GM19193 (cell line): ENCODE data around the gene GNB1.
A peak's percentile ranks its signal among the peaks of the same experiment; 100 is the strongest.

ENCODE experiments used
- POLR2A ChIP-seq: IDR thresholded peaks from 4 replicates; pipeline ENCODE4 v1.6.1; 2011; ENCODE audit not compliant: insufficient read depth, insufficient read length; ENCODE audit errors: extremely low read depth

GNB1 gene

GRCh38 chr1:1926346-1926811, 35.5 kb upstream of the GNB1 start:
- TF ChIP-seq POLR2A = no peak

- TF ChIP-seq POLR2A = no peak
Observed at GRCh38 chr1:1925437-1926345, 34.8 kb upstream of the GNB1 start.

GRCh38 chr1:1924849-1925248, 34.0 kb upstream of the GNB1 start:
- no peak for TF ChIP-seq POLR2A

GRCh38 chr1:1924386-1924785, 33.5 kb upstream of the GNB1 start:
- no peak for TF ChIP-seq POLR2A

- no peak for TF ChIP-seq POLR2A
Observed at GRCh38 chr1:1922956-1923833, 32.3 kb upstream of the GNB1 start.

- no peak for TF ChIP-seq POLR2A
Observed at GRCh38 chr1:1922702-1922955, 31.7 kb upstream of the GNB1 start.

- TF ChIP-seq POLR2A = no peak
Observed at GRCh38 chr1:1921901-1922701, 31.2 kb upstream of the GNB1 start.

GRCh38 chr1:1921459-1921862, 30.6 kb upstream of the GNB1 start:
- TF ChIP-seq POLR2A = no peak

- no peak for TF ChIP-seq POLR2A
Observed at GRCh38 chr1:1920608-1921458, 29.9 kb upstream of the GNB1 start.

- no peak for TF ChIP-seq POLR2A
Observed at GRCh38 chr1:1920057-1920607, 29.2 kb upstream of the GNB1 start.

- TF ChIP-seq POLR2A = peak; percentile 22
Observed at GRCh38 chr1:1919304-1920056, 28.6 kb upstream of the GNB1 start.

GRCh38 chr1:1918901-1919303, 28.0 kb upstream of the GNB1 start, which contains the start of gene TMEM52:
Gene TMEM52, minus strand, starts transcription at chr1:1919279. Its CDS starts 14 bp downstream, at chr1:1919265.
- no peak for TF ChIP-seq POLR2A
